ENCODE results near the gene DNHD1. TPM values are rescaled to one million over a fixed set of nuclear protein-coding genes. Genes with fewer than 3 reads are reported as not detected.

The DNHD1 gene
- total and polyA plus RNA-seq, 2 of the 13 experiments (the other 11 are each of a cell fraction or from before 2014, with no cell fraction given), result 2.7 to 9.3 TPM

GRCh38 chr11:6613496-6613895 lies 116.4 kb downstream of the DNHD1 start:
- BruUV-seq (replicated peaks), result no TSS peak
- H3K4me3 ChIP-seq (replicated peaks in 1 of 3; ENCODE audit: insufficient read depth in 1 of 3, low read depth in 2 of 3, low read length in 3 of 3), result no peak overlapping the region
- in situ Hi-C loops (cut with HindIII; ENCODE audit: extremely low pct_ligation_motif_present, low pct_unique_long_range_greater_than_20kb) (no loop called here), intact Hi-C loops (cut with micrococcal nuclease; ENCODE audit: unreplicated experiment) (loop anchor here (5.0 kb wide), 1 partner anchor 131 kb away; the partner anchor contains the start of genes ARFIP2 and TIMM10B)
- H3K9me3 ChIP-seq (ENCODE audit: low read length), result no peaks in the 10 kb centered on the region
- H3K9ac ChIP-seq (ENCODE audit: insufficient read depth, low read depth, low read length), result no peak overlapping the region
- H3K4me2 ChIP-seq (ENCODE audit: low read depth, low read length), result no peak overlapping the region
- no peaks in the 10 kb centered on the region for H4K20me1 ChIP-seq (ENCODE audit: insufficient read depth, low read length)
- DNase-seq (ENCODE audit: low spot score), result no peak
- ChIA-PET POLR2A (interaction anchor here (1.9 to 3.1 kb wide), 3 partner anchors 9 to 132 kb away, joined by 8 to 24 read pairs (median 17); partner anchors contain the start of genes ARFIP2, ILK, RRP8 and TIMM10B), CTCF (ENCODE audit: low intra/inter-chr PET ratio, low total read pairs) (no interaction called here)
- WGBS (ENCODE audit: low lambda C conversion rate), result 94% methylated on average over 3 of the region's 3 CpGs
- H2AFZ ChIP-seq (ENCODE audit: low read length), result no peak overlapping the region
- peaks cover 36% of the 10 kb centered on the region for H3K4me1 ChIP-seq (ENCODE audit: insufficient read depth, low read length)
- peaks cover 21 to 40% of the 10 kb centered on the region in 2 experiments for H3K36me3 ChIP-seq (replicated peaks in 1 of 2; ENCODE audit: control insufficient read depth in 1 of 2, insufficient read depth in 2 of 2, low read length in 2 of 2)
- FAIRE-seq, result no peak
- no peak overlapping the region for H3K27ac ChIP-seq (ENCODE audit: extremely low read length, insufficient read depth, low read length)
- no peak for ATAC-seq
- H3K79me2 ChIP-seq (ENCODE audit: insufficient read depth, low read length), result peaks cover 1% of the 10 kb centered on the region
- H3K27me3 ChIP-seq (ENCODE audit: control insufficient read depth in 1 of 2, insufficient read depth in 2 of 2, low read length in 2 of 2), result no peaks in the 10 kb centered on the region
- TF ChIP-seq ZNF879 (CRISPR knock-in tag; IDR thresholded peaks at IDR 0.05), result no peak
- no peak for TF ChIP-seq THAP8 (CRISPR knock-in tag; IDR thresholded peaks at IDR 0.05; ENCODE audit: borderline replicate concordance)
- no peak for TF ChIP-seq ZNF503 (CRISPR knock-in tag; IDR thresholded peaks at IDR 0.05)
- TF ChIP-seq BRD4 (CRISPR knock-in tag; IDR thresholded peaks at IDR 0.05), result no peak
- TF ChIP-seq ZNF563 (CRISPR knock-in tag; IDR thresholded peaks at IDR 0.05), result no peak
- no peak for TF ChIP-seq FOXJ3 (CRISPR knock-in tag; IDR thresholded peaks at IDR 0.05; ENCODE audit: borderline replicate concordance)
- TF ChIP-seq ZBTB33 (CRISPR knock-in tag; IDR thresholded peaks at IDR 0.05), result no peak
- TF ChIP-seq SRF (IDR thresholded peaks at IDR 0.05; ENCODE audit: low read depth, low read length), result no peak
- TF ChIP-seq BHLHE40 (IDR thresholded peaks at IDR 0.05; ENCODE audit: low read length), result no peak
- no peak for TF ChIP-seq TFE3 (CRISPR knock-in tag; IDR thresholded peaks at IDR 0.05)
- no peak for TF ChIP-seq KAT8 (CRISPR knock-in tag; IDR thresholded peaks at IDR 0.05)
- TF ChIP-seq ZFP82 (CRISPR knock-in tag; IDR thresholded peaks at IDR 0.05; ENCODE audit: borderline replicate concordance), result no peak
- no peak for TF ChIP-seq ARID4A (CRISPR knock-in tag; IDR thresholded peaks at IDR 0.05; ENCODE audit: borderline replicate concordance)
- TF ChIP-seq RXRB (CRISPR knock-in tag; IDR thresholded peaks at IDR 0.05; ENCODE audit: borderline replicate concordance), result no peak
- TF ChIP-seq MEF2D (CRISPR knock-in tag; IDR thresholded peaks at IDR 0.05), result no peak

Measured in HepG2 (cell line).